Ishikawa (cell line): ENCODE measurements around the gene AMDHD1.

Experiments used
- CEBPB ChIP-seq: IDR thresholded peaks from 2 replicates; pipeline ENCODE4 v1.6.1; 2012
- CREB1 ChIP-seq: IDR thresholded peaks from 2 replicates; pipeline ENCODE4 v1.6.1; 2012; ENCODE audit warnings: low read depth
- EGR1 ChIP-seq: IDR thresholded peaks from 2 replicates; pipeline ENCODE4 v1.6.1; 2012
- EP300 ChIP-seq: IDR thresholded peaks from 2 replicates; pipeline ENCODE4 v1.6.1; 2012; ENCODE audit warnings: borderline replicate concordance
- FOXM1 ChIP-seq: IDR thresholded peaks from 2 replicates; pipeline ENCODE4 v1.6.1; 2012; ENCODE audit warnings: low read depth, borderline replicate concordance
- NFIC ChIP-seq: IDR thresholded peaks from 2 replicates; pipeline ENCODE4 v1.6.1; 2012
- RAD21 ChIP-seq: IDR thresholded peaks from 2 replicates; pipeline ENCODE4 v1.6.1; 2012; ENCODE audit warnings: low read depth
- REST ChIP-seq: IDR thresholded peaks from 2 replicates; pipeline ENCODE4 v1.6.1; 2012; ENCODE audit warnings: low read depth, mild to moderate bottlenecking
- TAF1 ChIP-seq: IDR thresholded peaks from 2 replicates; pipeline ENCODE4 v1.6.1; 2012; ENCODE audit warnings: low read depth, mild to moderate bottlenecking
- TCF12 ChIP-seq: IDR thresholded peaks from 2 replicates; pipeline ENCODE4 v1.6.1; 2012; ENCODE audit warnings: low read depth
- TEAD4 ChIP-seq: IDR thresholded peaks from 2 replicates; pipeline ENCODE4 v1.6.1; 2012
- YY1 ChIP-seq: IDR thresholded peaks from 2 replicates; pipeline ENCODE4 v1.6.1; 2012; ENCODE audit warnings: low read depth
- ZBTB7A ChIP-seq: IDR thresholded peaks from 2 replicates; pipeline ENCODE4 v1.6.1; 2012; ENCODE audit warnings: low read depth
- TF ChIP-seq, protein P1 (sequence below): IDR thresholded peaks from 2 replicates; pipeline ENCODE4 v1.6.1; 2012
- TF ChIP-seq, protein P2 (sequence below): IDR thresholded peaks from 2 replicates; pipeline ENCODE4 v1.6.1; 2012

AMDHD1 gene

GRCh38 chr12:95997911-95998510 is 54.9 kb downstream of the AMDHD1 start:
- no peak for TF ChIP-seq CEBPB
- no peak for TF ChIP-seq ZBTB7A
- TF ChIP-seq TCF12: no peak
- no peak for TF ChIP-seq REST
- TF ChIP-seq, protein P1, sequence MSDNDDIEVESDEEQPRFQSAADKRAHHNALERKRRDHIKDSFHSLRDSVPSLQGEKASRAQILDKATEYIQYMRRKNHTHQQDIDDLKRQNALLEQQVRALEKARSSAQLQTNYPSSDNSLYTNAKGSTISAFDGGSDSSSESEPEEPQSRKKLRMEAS: no peak
- TF ChIP-seq TAF1: no peak
- no peak for TF ChIP-seq FOXM1
- TF ChIP-seq TEAD4: no peak
- TF ChIP-seq EP300: no peak
- TF ChIP-seq, protein P2, sequence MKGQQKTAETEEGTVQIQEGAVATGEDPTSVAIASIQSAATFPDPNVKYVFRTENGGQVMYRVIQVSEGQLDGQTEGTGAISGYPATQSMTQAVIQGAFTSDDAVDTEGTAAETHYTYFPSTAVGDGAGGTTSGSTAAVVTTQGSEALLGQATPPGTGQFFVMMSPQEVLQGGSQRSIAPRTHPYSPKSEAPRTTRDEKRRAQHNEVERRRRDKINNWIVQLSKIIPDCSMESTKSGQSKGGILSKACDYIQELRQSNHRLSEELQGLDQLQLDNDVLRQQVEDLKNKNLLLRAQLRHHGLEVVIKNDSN: no peak
- no peak for TF ChIP-seq CREB1
- no peak for TF ChIP-seq RAD21
- no peak for TF ChIP-seq YY1
- no peak for TF ChIP-seq NFIC
- TF ChIP-seq EGR1: no peak

DNA sequence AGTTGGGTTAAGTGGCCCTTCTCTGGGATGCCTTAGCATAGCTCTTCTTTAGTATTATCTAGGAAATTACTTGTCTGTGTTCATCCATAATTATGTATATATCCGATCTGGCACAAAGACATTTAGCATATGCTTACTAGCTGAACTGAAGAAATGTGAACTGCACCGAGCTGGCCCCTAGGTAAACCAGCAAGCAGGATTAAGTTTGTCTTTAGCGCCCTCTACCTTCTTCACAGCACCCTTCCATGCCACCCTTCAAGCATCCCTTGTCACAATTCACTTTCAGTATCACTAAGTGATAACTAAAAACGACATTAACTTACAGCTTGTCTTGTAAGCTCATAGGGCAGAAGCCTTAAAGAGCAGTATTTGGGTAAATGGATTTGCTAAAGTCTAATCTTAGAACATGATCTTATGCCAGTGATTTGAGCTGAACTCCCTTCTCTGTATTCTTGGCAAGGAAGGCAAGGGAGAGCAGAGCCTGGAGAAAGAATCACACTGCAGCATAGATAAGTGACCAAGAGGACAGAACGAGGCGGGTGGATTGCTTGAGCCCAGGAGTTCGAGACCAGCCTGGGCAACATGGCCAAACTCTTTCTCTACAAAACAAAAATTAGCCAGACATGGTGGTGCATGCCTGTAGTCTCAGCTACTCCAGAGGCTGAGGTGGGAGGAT is 55.6 kb downstream of the AMDHD1 start:
- TF ChIP-seq RAD21 (peak; percentile 82), FOXM1 (no peak), ZBTB7A (no peak)

- no peak for TF ChIP-seq REST
- TF ChIP-seq ZBTB7A: no peak
- TF ChIP-seq YY1: no peak
- TF ChIP-seq, protein P1: no peak
These were observed 56.4 kb downstream of the AMDHD1 start for GRCh38 chr12:95999484-95999883.

GRCh38 chr12:96000858-96001257 is 57.7 kb downstream of the AMDHD1 start:
- TF ChIP-seq RAD21: no peak
- no peak for TF ChIP-seq REST
- TF ChIP-seq, protein P2: no peak
- TF ChIP-seq YY1: no peak
- TF ChIP-seq TCF12: no peak
- TF ChIP-seq ZBTB7A: no peak
- TF ChIP-seq TAF1: no peak
- no peak for TF ChIP-seq CREB1
- TF ChIP-seq, protein P1: no peak
- TF ChIP-seq EP300: no peak
- no peak for TF ChIP-seq NFIC
- no peak for TF ChIP-seq TEAD4
- no peak for TF ChIP-seq EGR1
- no peak for TF ChIP-seq CEBPB
- TF ChIP-seq FOXM1: no peak

DNA sequence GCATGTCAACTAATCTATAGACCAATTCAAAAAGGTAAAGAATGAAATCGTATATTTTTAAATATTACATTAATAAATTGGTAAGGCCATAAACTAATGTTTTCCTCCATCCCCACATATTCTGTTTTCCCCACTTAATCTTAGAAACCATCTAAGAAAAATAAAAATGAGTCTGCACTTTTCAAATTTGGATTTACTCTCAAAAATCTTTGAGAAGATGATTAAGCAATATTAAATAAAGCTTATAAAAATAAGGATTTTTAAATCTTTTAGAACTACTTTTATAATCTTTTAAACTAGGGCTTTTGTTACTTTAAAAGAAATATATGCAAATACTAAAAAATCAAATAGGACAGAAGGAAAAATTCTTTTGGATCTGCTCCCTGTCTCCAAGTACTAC is 63.6 kb downstream of the AMDHD1 start:
- TF ChIP-seq EP300: no peak
- TF ChIP-seq CEBPB: no peak
- no peak for TF ChIP-seq TEAD4
- no peak for TF ChIP-seq CREB1
- no peak for TF ChIP-seq REST
- TF ChIP-seq FOXM1: no peak
- TF ChIP-seq EGR1: no peak
- no peak for TF ChIP-seq RAD21
- TF ChIP-seq TCF12: no peak
- TF ChIP-seq TAF1: no peak
- TF ChIP-seq, protein P2: no peak
- TF ChIP-seq NFIC: no peak
- no peak for TF ChIP-seq ZBTB7A
- TF ChIP-seq YY1: no peak
- TF ChIP-seq, protein P1: no peak
